Hepatic stellate cell (primary cell): ENCODE results near the gene ACBD5.
A peak's percentile ranks its signal among the peaks of the same experiment; 100 is the strongest.
"Not testable (repeated sequence)": the region's sequence is repeated elsewhere in the genome, so short reads cannot be mapped to it uniquely, and the experiment has no call there.

ENCODE experiments used
- DNase-seq: peaks from one replicate; pipeline ENCODE4 v3.0.0; 2011; ENCODE audit warnings: low spot score

The ACBD5 gene

GRCh38 chr10:27240212-27241009 lies at the start of gene ACBD5:
Gene ACBD5 (minus strand): TSS chr10:27240797. CDS start chr10:27240688, 109 bp downstream.
- peak; percentile 68 for DNase-seq

GRCh38 chr10:27285093-27285492 lies 44.5 kb upstream of the ACBD5 start:
- DNase-seq: no peak

- no peak for DNase-seq
These were observed 36.0 kb upstream of the ACBD5 start for GRCh38 chr10:27276581-27276980.

GRCh38 chr10:27266025-27266424 lies 25.4 kb upstream of the ACBD5 start:
- not testable (repeated sequence) for DNase-seq

- DNase-seq: not testable (repeated sequence)
These were observed 22.2 kb upstream of the ACBD5 start for GRCh38 chr10:27262788-27263187.

- no peak for DNase-seq
These were observed 18.5 kb upstream of the ACBD5 start for GRCh38 chr10:27258838-27259812.

GRCh38 chr10:27258492-27258837 lies 17.9 kb upstream of the ACBD5 start:
- no peak for DNase-seq

- no peak for DNase-seq
These were observed 15.9 kb upstream of the ACBD5 start for GRCh38 chr10:27256299-27257189.

- DNase-seq: no peak
These were observed 13.0 kb upstream of the ACBD5 start for GRCh38 chr10:27253576-27253975.

GRCh38 chr10:27252267-27253000 lies 11.8 kb upstream of the ACBD5 start:
- DNase-seq: peak; percentile 63

GRCh38 chr10:27251554-27251953 lies 11.0 kb upstream of the ACBD5 start:
- no peak for DNase-seq

GRCh38 chr10:27248215-27248614 lies 7.6 kb upstream of the ACBD5 start:
- no peak for DNase-seq

- no peak for DNase-seq
These were observed 6.8 kb upstream of the ACBD5 start for GRCh38 chr10:27247441-27247840.

GRCh38 chr10:27247006-27247405 lies 6.4 kb upstream of the ACBD5 start:
- DNase-seq: no peak

- no peak for DNase-seq
These were observed 5.2 kb upstream of the ACBD5 start for GRCh38 chr10:27245836-27246235.

GRCh38 chr10:27244976-27245375 lies 4.4 kb upstream of the ACBD5 start:
- DNase-seq: no peak

GRCh38 chr10:27242951-27243551 lies 2.5 kb upstream of the ACBD5 start:
- DNase-seq: peak; percentile 33

- no peak for DNase-seq
These were observed 1.9 kb upstream of the ACBD5 start for GRCh38 chr10:27242473-27242950.

GRCh38 chr10:27241652-27242472 lies 1.3 kb upstream of the ACBD5 start:
- DNase-seq: peak; percentile 85
